Mucosa of descending colon (tissue), 3 donors: ENCODE results near the gene PAPLN. TPM values are rescaled to one million over a fixed set of nuclear protein-coding genes. Genes with fewer than 3 reads are reported as not detected.

ENCODE experiments used
- ATAC-seq: fragments of 200-7000 bp; cut with Tn5 transposase; one replicate; pipeline ENCODE4 v1.9.1; 2020; ENCODE audit warnings: mild to moderate bottlenecking, moderate library complexity
- DNase-seq, 3 donors: peaks; one replicate each; pipeline ENCODE4 v3.0.0-alpha.2; 2020
- H3K36me3 ChIP-seq: fragments of 200-600 bp; one replicate; pipeline ENCODE4 v1.8.0; 2021; ENCODE audit warnings: low read depth, mild to moderate bottlenecking
- H3K4me1 ChIP-seq: fragments of 200-600 bp; one replicate; pipeline ENCODE4 v1.8.0; 2021; ENCODE audit warnings: low read depth, mild to moderate bottlenecking
- H3K4me3 ChIP-seq: fragments of 200-600 bp; one replicate; pipeline ENCODE4 v1.8.0; 2021; ENCODE audit warnings: mild to moderate bottlenecking
- H3K9me3 ChIP-seq: fragments of 200-600 bp; one replicate; pipeline ENCODE4 v1.8.0; 2021; ENCODE audit warnings: mild to moderate bottlenecking
- intact Hi-C, 2 donors: fragments of 100-400 bp; cut with DNase I in 1 of 2; cut with micrococcal nuclease in 1 of 2; formaldehyde crosslinking; loops; one replicate each; pipeline versions ENCODE4 v1.11.0 to v1.11.1; 2022; cut with DNase I, micrococcal nuclease
- total RNA-seq, 3 donors: library from RNA; stranded (reverse); fragmentation: NEBNext Ultra II Directional in 2 of 3; extraction: Animal tissue kit (Norgen Biotek cat#: 25700) in 2 of 3; gene quantifications; one replicate each; pipeline versions ENCODE4 v1.2.1 to v1.2.4, GENCODE V29; 2021 to 2023
- TF ChIP-seq, protein P1 (sequence below): fragments of 200-600 bp; IDR thresholded peaks from one replicate; pipeline ENCODE4 v1.8.0; 2022; ENCODE audit warnings: antibody characterized with exemption, mild to moderate bottlenecking
- donor health status: DM: no; HTN: no; CAD: no; lungs with moderate emphysema.
- donor health status: DM: no; HTN: no; CAD: no.
- donor health status: DM: no; HTN: yes; CAD: no.

The PAPLN gene
- total RNA-seq, 3 donors from 2014 or later = 4.9 to 22.5 (median 5.6) TPM

DNA sequence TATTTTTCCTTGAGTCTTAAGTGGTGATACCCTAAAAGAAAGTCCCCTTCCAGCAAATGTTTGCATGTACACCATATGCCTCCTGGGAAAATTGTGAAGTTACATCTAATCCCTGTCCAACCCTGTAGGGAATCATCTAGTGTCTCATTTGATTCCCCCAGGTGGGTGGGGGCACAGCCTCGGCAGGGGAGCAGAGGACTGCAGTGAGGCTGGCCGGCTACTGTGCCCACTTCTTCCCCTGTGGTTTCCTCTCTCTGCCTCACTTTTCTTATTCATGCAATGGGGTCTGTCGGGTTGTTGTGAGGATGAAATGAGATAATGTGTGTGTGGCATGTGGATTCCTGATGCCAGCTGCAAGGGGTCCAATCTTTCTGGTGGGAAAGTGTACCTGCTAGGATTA, 6.0 kb downstream of the PAPLN start:
- peak in 1 of 3 donors; percentile 3 for DNase-seq
- Histone ChIP-seq H3K4me3 (no peak overlapping the region), H3K9me3 (no peaks in the 10 kb centered on the region), H3K36me3 (no peaks in the 10 kb centered on the region), H3K4me1 (peaks cover 9% of the 10 kb centered on the region)
- intact Hi-C loops = no loop called here
- TF ChIP-seq, protein P1, sequence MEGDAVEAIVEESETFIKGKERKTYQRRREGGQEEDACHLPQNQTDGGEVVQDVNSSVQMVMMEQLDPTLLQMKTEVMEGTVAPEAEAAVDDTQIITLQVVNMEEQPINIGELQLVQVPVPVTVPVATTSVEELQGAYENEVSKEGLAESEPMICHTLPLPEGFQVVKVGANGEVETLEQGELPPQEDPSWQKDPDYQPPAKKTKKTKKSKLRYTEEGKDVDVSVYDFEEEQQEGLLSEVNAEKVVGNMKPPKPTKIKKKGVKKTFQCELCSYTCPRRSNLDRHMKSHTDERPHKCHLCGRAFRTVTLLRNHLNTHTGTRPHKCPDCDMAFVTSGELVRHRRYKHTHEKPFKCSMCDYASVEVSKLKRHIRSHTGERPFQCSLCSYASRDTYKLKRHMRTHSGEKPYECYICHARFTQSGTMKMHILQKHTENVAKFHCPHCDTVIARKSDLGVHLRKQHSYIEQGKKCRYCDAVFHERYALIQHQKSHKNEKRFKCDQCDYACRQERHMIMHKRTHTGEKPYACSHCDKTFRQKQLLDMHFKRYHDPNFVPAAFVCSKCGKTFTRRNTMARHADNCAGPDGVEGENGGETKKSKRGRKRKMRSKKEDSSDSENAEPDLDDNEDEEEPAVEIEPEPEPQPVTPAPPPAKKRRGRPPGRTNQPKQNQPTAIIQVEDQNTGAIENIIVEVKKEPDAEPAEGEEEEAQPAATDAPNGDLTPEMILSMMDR = no peak
- ATAC-seq = no peak

GRCh38 chr14:73243748-73244147, 6.4 kb downstream of the PAPLN start:
- no peaks in the 10 kb centered on the region for H3K9me3 ChIP-seq
- intact Hi-C loops = no loop called here
- DNase-seq (no peak), ATAC-seq (no peak)
- peaks cover 5% of the 10 kb centered on the region for H3K4me1 ChIP-seq
- TF ChIP-seq, protein P1 = no peak
- H3K4me3 ChIP-seq = no peak overlapping the region
- no peaks in the 10 kb centered on the region for H3K36me3 ChIP-seq

DNA sequence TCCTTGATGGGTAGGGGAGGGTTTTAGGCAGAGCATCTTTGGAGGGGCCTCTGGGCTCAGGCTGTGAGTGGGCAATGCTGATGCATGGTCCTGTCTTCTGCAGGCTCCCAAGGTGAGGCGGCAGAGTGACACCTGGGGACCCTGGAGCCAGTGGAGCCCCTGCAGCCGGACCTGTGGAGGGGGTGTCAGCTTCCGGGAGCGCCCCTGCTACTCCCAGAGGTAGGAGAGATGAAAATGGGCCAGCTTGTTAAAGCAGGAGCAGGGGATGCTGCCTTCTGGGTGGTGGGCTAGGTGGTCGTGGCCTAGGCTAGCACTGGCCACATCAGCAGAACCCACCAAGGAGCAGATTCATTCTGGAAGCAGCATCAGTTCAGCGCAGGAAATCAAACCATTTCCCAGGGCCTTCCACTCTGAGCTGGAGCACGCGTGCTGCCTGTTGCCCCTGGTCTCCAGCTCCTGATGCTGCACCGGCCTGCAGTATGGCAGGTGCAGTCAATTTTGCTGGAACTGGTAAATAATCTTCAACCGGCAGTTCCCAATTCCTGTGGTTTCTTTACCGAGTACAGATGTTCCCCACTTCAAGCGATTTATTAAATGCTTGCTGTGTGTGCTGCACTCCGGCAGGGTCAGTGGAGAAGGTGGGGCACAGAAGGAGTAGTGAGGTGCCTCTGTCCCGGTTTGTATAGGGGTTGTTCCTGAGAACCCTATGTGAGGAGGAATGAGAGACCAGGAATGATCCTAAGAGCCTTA, 7.4 kb downstream of the PAPLN start:
- Histone ChIP-seq H3K4me1 (peaks cover 4% of the 10 kb centered on the region), H3K9me3 (no peaks in the 10 kb centered on the region), H3K36me3 (no peaks in the 10 kb centered on the region), H3K4me3 (no peak overlapping the region)
- intact Hi-C loops = no loop called here
- TF ChIP-seq, protein P1 = no peak
- ATAC-seq (no peak), DNase-seq (peak in 2 of 3 donors; percentile 15 to 37)

DNA sequence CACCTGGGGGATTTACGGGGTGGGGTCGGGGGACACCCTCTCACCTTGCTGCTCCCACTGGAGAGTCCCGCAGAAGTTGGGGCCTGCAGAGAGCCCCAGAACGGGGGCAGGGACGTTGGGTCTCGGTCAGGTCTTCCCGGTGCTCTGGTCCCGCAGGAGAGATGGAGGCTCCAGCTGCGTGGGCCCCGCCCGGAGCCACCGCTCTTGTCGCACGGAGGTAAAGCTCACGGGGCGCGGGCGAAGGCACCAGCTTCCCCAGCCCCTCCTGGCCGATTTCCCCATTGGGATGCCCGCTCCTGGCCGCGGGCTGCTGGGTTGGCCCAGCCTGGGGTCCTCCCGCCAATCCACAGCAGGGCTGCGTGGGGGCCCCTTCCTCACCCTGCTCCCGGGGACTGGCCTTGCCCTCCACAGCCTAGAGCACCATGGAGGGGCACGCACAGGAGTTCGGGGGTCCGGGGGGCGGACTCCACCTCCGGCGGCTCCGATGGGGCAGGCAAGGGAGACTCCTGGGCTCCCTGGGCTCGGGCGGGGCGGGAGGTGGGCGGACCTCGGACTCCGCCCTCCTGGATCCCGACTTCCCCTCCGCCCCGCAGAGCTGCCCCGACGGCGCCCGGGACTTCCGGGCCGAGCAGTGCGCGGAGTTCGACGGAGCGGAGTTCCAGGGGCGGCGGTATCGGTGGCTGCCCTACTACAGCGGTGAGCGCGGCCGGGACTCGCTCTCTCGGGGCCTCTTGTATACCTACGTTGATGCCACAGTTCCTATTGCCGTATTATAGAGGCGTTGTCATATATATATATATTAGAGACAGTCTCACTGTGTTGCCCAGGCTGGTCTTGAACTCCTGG, 8.4 kb downstream of the PAPLN start:
- H3K9me3 ChIP-seq = no peaks in the 10 kb centered on the region
- DNase-seq (peak; percentile 41 to 75 (median 57)), ATAC-seq (peak; percentile 70)
- no peak overlapping the region for H3K4me3 ChIP-seq
- intact Hi-C loops = no loop called here
- no peaks in the 10 kb centered on the region for H3K36me3 ChIP-seq
- H3K4me1 ChIP-seq = no peaks in the 10 kb centered on the region
- TF ChIP-seq, protein P1 = no peak

DNA sequence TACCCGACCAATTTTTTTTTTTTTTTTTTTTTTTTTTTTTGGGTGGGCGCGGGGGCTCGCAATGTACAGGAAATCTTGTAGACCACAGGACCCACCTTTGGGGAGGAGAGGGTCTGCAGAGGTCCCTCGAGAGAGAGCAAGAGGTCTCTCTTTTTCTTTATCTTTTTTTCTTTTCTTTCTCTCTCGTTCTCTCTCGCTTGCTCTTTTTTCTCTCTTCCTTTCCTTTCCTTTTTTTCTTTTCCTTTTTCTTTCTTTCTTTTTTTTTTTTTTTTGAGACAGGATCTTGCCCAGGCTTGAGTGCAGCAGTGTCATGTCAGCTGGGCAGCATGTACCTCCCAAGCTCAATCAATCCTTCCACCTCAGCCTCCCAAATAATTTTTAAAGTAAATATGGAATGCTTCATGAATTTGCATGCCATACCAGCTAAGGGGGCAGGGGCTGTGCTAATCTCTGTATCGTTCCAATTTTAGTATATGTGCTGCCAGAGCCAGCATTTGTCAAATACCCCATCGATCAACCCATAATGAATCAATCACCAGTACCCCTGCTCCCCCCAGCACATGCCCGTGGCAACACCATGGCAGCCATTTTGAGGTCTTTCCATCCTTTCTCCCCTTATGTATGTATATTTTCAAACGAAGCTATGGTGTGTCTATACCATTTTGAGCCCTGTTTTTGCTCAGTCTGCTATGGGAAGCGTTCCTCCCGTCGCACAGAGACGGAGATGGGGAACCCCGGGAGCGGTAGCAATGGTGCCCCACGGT, 9.3 kb downstream of the PAPLN start:
- Histone ChIP-seq H3K36me3 (no peaks in the 10 kb centered on the region), H3K9me3 (no peaks in the 10 kb centered on the region), H3K4me3 (no peak overlapping the region), H3K4me1 (no peaks in the 10 kb centered on the region)
- ATAC-seq (no peak), DNase-seq (peak in 2 of 3 donors; percentile 8 to 13)
- intact Hi-C loops = no loop called here
- TF ChIP-seq, protein P1 = no peak
